IPS-11a (cell line): Measurements from ENCODE around the gene PLEKHG7.

Experiments
- H3K4me3 ChIP-seq: one replicate; pipeline ENCODE4 v1.5.1; 2013; ENCODE audit warnings: low read depth, low read length, control low read depth

The PLEKHG7 gene

GRCh38 chr12:92794814-92795213 lies 92.0 kb downstream of the PLEKHG7 start:
- H3K4me3 ChIP-seq, result no peak overlapping the region

- H3K4me3 ChIP-seq, result no peak overlapping the region
These were observed 93.9 kb downstream of the PLEKHG7 start for GRCh38 chr12:92796650-92797049.

GRCh38 chr12:92802906-92803305 lies 100.1 kb downstream of the PLEKHG7 start:
- H3K4me3 ChIP-seq, result no peak overlapping the region

GRCh38 chr12:92803903-92804302 lies 101.1 kb downstream of the PLEKHG7 start:
- H3K4me3 ChIP-seq, result no peak overlapping the region

- H3K4me3 ChIP-seq, result no peak overlapping the region
These were observed 107.6 kb downstream of the PLEKHG7 start for GRCh38 chr12:92810370-92810769.

GRCh38 chr12:92814584-92814983 lies 111.8 kb downstream of the PLEKHG7 start:
- no peak overlapping the region for H3K4me3 ChIP-seq

- H3K4me3 ChIP-seq, result no peak overlapping the region
These were observed 118.4 kb downstream of the PLEKHG7 start for GRCh38 chr12:92821142-92821541.
